ENCODE results near the gene NFATC4. TPM values are rescaled to one million over a fixed set of nuclear protein-coding genes. Genes with fewer than 3 reads are reported as not detected.

Gene NFATC4
- total RNA-seq, 2 experiments from 2014 or later: not detected

DNA sequence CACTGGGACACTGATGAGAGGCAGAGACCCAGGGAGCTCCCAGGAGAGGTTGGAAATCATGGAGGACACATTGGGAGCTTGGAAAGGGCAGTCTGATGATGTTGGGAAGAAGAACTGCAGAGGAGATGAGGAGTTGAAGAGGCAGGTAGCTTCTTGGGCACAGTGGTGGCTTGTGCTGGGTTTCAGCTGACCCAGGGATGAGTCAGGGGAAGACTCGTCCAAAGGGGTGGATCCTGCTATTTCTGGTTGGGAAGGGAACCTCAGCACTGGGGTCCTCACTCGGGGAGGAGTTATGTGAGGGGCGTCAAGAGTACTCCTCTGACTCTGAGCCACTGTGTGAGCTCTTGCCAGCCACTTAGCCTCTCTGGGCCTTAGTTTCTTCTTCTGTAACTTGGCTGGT lies 44.6 kb upstream of the NFATC4 start:
- TF ChIP-seq, protein P1, sequence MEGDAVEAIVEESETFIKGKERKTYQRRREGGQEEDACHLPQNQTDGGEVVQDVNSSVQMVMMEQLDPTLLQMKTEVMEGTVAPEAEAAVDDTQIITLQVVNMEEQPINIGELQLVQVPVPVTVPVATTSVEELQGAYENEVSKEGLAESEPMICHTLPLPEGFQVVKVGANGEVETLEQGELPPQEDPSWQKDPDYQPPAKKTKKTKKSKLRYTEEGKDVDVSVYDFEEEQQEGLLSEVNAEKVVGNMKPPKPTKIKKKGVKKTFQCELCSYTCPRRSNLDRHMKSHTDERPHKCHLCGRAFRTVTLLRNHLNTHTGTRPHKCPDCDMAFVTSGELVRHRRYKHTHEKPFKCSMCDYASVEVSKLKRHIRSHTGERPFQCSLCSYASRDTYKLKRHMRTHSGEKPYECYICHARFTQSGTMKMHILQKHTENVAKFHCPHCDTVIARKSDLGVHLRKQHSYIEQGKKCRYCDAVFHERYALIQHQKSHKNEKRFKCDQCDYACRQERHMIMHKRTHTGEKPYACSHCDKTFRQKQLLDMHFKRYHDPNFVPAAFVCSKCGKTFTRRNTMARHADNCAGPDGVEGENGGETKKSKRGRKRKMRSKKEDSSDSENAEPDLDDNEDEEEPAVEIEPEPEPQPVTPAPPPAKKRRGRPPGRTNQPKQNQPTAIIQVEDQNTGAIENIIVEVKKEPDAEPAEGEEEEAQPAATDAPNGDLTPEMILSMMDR (IDR thresholded peaks at IDR 0.05): no peak
- no peak for DNase-seq
- Histone ChIP-seq H3K27me3 (ENCODE audit: control insufficient read depth in 1 of 2, insufficient read depth in 2 of 2, low read length in 2 of 2) (no peaks in the 10 kb centered on the region), H3K36me3 (ENCODE audit: insufficient read depth, low read length) (no peaks in the 10 kb centered on the region), H3K4me1 (ENCODE audit: insufficient read depth, low read length) (peaks cover 12% of the 10 kb centered on the region), H3K27ac (ENCODE audit: low read depth in 1 of 2, low read length in 2 of 2) (no peak overlapping the region), H3K4me3 (ENCODE audit: low read length) (no peak overlapping the region), H3K9me3 (ENCODE audit: control insufficient read depth in 1 of 2, insufficient read depth in 1 of 2, low read length in 2 of 2) (peaks cover 0 to 4% of the 10 kb centered on the region in 2 experiments)
- Mint-ChIP-seq H3K9me3 (no peaks in the 10 kb centered on the region), H3K27me3 (peaks cover 10% of the 10 kb centered on the region), H3K27ac (no peak overlapping the region), H3K36me3 (ENCODE audit: low read depth) (no peaks in the 10 kb centered on the region), H3K4me3 (no peak overlapping the region), H3K4me1 (ENCODE audit: low read depth) (peaks cover 6% of the 10 kb centered on the region)
- POLR2A ChIA-PET: no interaction called here
- ATAC-seq (ENCODE audit: poor library complexity): no peak
- intact Hi-C loops (cut with DNase I, micrococcal nuclease): no loop called here
- CTCF ChIA-PET: no interaction called here

DNA sequence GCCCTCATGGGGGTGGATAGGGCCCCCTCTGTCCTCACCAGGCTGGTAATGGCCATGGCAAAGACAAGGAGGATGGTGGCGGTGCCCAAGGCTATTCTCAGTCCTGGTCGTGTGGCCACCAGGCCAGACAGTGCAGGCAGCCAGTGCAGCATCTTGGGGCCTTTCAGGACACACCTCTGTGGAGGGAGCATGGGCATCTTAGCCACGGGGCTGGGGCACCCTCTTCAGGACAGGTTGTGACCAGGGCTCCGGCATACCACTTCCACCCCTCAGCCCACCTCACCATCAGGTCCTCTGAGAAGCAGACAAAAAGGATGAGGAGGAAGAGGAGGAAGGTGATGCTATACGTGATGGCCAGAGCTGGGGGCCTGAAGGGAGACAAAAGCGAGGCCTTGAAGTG lies 44.0 kb upstream of the NFATC4 start:
- H3K27me3 Mint-ChIP-seq: peaks cover 10% of the 10 kb centered on the region
- no peak overlapping the region for H3K4me3 ChIP-seq (ENCODE audit: low read length)
- peaks cover 19% of the 10 kb centered on the region for H3K4me1 ChIP-seq (ENCODE audit: insufficient read depth, low read length)
- no peak overlapping the region for H3K4me3 Mint-ChIP-seq
- H3K36me3 Mint-ChIP-seq (ENCODE audit: low read depth): no peaks in the 10 kb centered on the region
- no peak overlapping the region for H3K27ac Mint-ChIP-seq
- POLR2A ChIA-PET: no interaction called here
- DNase-seq: no peak
- H3K27ac ChIP-seq (ENCODE audit: low read depth in 1 of 2, low read length in 2 of 2): no peak overlapping the region
- no peaks in the 10 kb centered on the region for H3K27me3 ChIP-seq (ENCODE audit: control insufficient read depth in 1 of 2, insufficient read depth in 2 of 2, low read length in 2 of 2)
- intact Hi-C loops (cut with DNase I, micrococcal nuclease): no loop called here
- no peaks in the 10 kb centered on the region for H3K36me3 ChIP-seq (ENCODE audit: insufficient read depth, low read length)
- H3K9me3 Mint-ChIP-seq: no peaks in the 10 kb centered on the region
- H3K9me3 ChIP-seq (ENCODE audit: control insufficient read depth in 1 of 2, insufficient read depth in 1 of 2, low read length in 2 of 2): peaks cover 0 to 4% of the 10 kb centered on the region in 2 experiments
- CTCF ChIA-PET: no interaction called here
- TF ChIP-seq, protein P1 (IDR thresholded peaks at IDR 0.05): no peak
- ATAC-seq (ENCODE audit: poor library complexity): no peak
- peaks cover 6% of the 10 kb centered on the region for H3K4me1 Mint-ChIP-seq (ENCODE audit: low read depth)

DNA sequence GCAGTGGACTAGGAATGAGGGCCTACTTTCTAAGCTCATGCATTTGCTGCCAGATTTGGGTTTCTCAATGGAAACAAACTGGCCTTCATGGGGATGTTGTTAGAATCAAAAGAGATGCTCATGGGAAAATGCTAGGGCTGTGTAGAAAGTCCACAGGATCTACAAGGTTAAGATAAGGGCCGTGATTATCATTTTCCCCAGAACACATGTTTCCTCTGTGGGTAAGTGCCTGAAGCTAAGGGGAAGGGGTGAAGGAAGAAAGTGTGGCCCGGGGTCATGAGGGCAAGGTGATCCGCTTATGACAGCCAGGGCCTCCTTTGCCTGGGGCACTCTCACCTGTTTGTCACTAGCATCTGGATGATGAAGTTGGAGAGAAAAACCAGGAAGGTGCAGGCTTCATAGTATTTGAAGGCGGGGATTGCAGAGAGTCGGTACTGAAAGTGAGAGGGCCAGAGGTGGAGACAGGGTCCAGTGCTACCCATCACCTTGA lies 42.9 kb upstream of the NFATC4 start:
- H3K27me3 ChIP-seq (ENCODE audit: control insufficient read depth in 1 of 2, insufficient read depth in 2 of 2, low read length in 2 of 2): no peaks in the 10 kb centered on the region
- intact Hi-C loops (cut with DNase I, micrococcal nuclease): no loop called here
- no peak for DNase-seq
- no peak overlapping the region for H3K4me3 ChIP-seq (ENCODE audit: low read length)
- Mint-ChIP-seq H3K4me3 (no peak overlapping the region), H3K27ac (no peak overlapping the region), H3K36me3 (ENCODE audit: low read depth) (no peaks in the 10 kb centered on the region), H3K9me3 (no peaks in the 10 kb centered on the region), H3K4me1 (ENCODE audit: low read depth) (peaks cover 17% of the 10 kb centered on the region), H3K27me3 (peaks cover 12% of the 10 kb centered on the region)
- no peak overlapping the region for H3K27ac ChIP-seq (ENCODE audit: low read depth in 1 of 2, low read length in 2 of 2)
- TF ChIP-seq, protein P1 (IDR thresholded peaks at IDR 0.05): no peak
- no peak for ATAC-seq (ENCODE audit: poor library complexity)
- ChIA-PET CTCF (no interaction called here), POLR2A (no interaction called here)
- peaks cover 0 to 4% of the 10 kb centered on the region in 2 experiments for H3K9me3 ChIP-seq (ENCODE audit: control insufficient read depth in 1 of 2, insufficient read depth in 1 of 2, low read length in 2 of 2)
- H3K4me1 ChIP-seq (ENCODE audit: insufficient read depth, low read length): peaks cover 29% of the 10 kb centered on the region
- no peaks in the 10 kb centered on the region for H3K36me3 ChIP-seq (ENCODE audit: insufficient read depth, low read length)

Measured in CD4-positive, alpha-beta T cell (primary cell).